ENCODE data around the gene GABRR3.

The GABRR3 gene

DNA sequence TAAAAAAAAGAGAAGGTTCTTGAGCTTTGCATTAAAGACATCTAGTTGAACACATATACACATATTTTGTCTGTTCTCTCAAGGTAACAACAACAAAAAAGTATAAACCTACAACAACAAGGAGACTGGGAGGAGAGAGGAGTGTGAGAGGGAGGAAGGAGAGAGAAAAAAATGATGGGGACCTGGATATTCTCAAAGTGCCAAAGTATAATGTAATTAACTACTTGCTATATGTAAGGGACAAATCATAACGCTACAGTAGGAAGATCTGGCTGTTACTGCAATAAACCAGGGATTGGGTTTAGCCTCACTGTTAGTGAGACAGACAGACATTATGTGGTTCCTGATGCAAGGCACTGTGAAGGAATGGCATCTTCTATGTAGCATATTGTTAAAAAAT lies 14.2 kb upstream of the GABRR3 start:
- no peak for DNase-seq (ENCODE audit: low read depth, low spot score)
- H3K27me3 ChIP-seq (ENCODE audit: insufficient read depth, insufficient read length), result no peaks in the 10 kb centered on the region
- no peaks in the 10 kb centered on the region for H3K9me3 ChIP-seq (ENCODE audit: insufficient read depth, low read length)
- H3K4me3 ChIP-seq (ENCODE audit: insufficient read length, low read depth), result no peak overlapping the region
- TF ChIP-seq SUZ12 (IDR thresholded peaks at IDR 0.05; ENCODE audit: extremely low read depth, insufficient read depth, insufficient read length), result no peak
- TF ChIP-seq YY1 (IDR thresholded peaks at IDR 0.05; ENCODE audit: insufficient read depth, insufficient read length), result no peak
- TF ChIP-seq ZNF274 (IDR thresholded peaks at IDR 0.05; ENCODE audit: low read depth, low read length), result no peak
- H3K36me3 ChIP-seq (ENCODE audit: insufficient read depth, insufficient read length, low read length), result no peaks in the 10 kb centered on the region
- no peak overlapping the region for H3K9ac ChIP-seq (ENCODE audit: insufficient read length, low read depth)
- H3K4me1 ChIP-seq (ENCODE audit: insufficient read depth, insufficient read length), result no peaks in the 10 kb centered on the region

DNA sequence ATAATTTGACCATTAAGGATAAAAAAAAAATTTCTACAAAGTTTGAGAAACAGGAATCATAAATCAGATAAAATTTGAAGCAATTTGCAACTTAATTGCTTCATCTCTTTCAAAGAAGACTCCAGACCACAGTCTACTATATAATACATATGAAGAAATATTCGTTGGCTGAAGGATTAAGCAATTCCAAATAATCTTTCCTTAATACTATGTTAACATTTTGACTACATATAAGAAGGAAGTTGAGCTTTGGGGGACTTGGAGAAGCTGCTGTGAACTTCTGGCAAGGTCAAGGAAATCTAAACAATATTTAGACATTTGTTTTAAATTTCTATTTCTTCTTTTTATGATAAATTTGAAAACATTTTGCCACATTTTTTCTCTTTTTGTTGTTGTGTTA lies 13.5 kb upstream of the GABRR3 start:
- H3K36me3 ChIP-seq (ENCODE audit: insufficient read depth, insufficient read length, low read length), result no peaks in the 10 kb centered on the region
- TF ChIP-seq ZNF274 (IDR thresholded peaks at IDR 0.05; ENCODE audit: low read depth, low read length), result no peak
- no peak overlapping the region for H3K4me3 ChIP-seq (ENCODE audit: insufficient read length, low read depth)
- no peak overlapping the region for H3K9ac ChIP-seq (ENCODE audit: insufficient read length, low read depth)
- H3K9me3 ChIP-seq (ENCODE audit: insufficient read depth, low read length), result no peaks in the 10 kb centered on the region
- DNase-seq (ENCODE audit: low read depth, low spot score), result no peak
- H3K4me1 ChIP-seq (ENCODE audit: insufficient read depth, insufficient read length), result no peaks in the 10 kb centered on the region
- H3K27me3 ChIP-seq (ENCODE audit: insufficient read depth, insufficient read length), result no peaks in the 10 kb centered on the region

DNA sequence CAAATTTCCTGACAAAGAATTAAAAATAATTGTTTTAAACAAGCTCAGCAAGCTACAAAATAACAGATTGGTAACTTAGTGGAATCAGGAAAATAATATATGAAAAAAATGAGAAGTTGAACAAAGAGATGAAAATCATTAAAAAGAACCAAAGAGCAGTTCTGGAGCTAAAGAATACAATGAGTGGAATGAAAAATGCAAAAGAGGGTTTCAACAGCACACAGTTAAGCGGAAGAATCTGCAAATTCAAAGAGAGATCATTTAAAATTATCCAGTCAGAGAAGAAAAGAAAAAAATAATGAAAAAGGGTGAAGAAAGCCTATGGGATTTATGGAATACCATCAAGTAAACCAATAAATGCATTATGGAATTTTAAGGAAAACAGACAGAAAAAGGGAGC lies 6.2 kb upstream of the GABRR3 start:
- Histone ChIP-seq H3K4me1 (ENCODE audit: insufficient read depth, insufficient read length) (no peaks in the 10 kb centered on the region), H3K27me3 (ENCODE audit: insufficient read depth, insufficient read length) (no peaks in the 10 kb centered on the region), H3K36me3 (ENCODE audit: insufficient read depth, insufficient read length, low read length) (no peaks in the 10 kb centered on the region), H3K9me3 (ENCODE audit: insufficient read depth, low read length) (no peaks in the 10 kb centered on the region; the same call in 1 of the 2 replicates), H3K9ac (ENCODE audit: insufficient read length, low read depth) (no peak overlapping the region), H3K4me3 (ENCODE audit: insufficient read length, low read depth) (no peak overlapping the region)
- TF ChIP-seq SUZ12 (IDR thresholded peaks at IDR 0.05; ENCODE audit: extremely low read depth, insufficient read depth, insufficient read length) (no peak), ZNF274 (IDR thresholded peaks at IDR 0.05; ENCODE audit: low read depth, low read length) (no peak), YY1 (IDR thresholded peaks at IDR 0.05; ENCODE audit: insufficient read depth, insufficient read length) (no peak)
- DNase-seq (ENCODE audit: low read depth, low spot score), result no peak

DNA sequence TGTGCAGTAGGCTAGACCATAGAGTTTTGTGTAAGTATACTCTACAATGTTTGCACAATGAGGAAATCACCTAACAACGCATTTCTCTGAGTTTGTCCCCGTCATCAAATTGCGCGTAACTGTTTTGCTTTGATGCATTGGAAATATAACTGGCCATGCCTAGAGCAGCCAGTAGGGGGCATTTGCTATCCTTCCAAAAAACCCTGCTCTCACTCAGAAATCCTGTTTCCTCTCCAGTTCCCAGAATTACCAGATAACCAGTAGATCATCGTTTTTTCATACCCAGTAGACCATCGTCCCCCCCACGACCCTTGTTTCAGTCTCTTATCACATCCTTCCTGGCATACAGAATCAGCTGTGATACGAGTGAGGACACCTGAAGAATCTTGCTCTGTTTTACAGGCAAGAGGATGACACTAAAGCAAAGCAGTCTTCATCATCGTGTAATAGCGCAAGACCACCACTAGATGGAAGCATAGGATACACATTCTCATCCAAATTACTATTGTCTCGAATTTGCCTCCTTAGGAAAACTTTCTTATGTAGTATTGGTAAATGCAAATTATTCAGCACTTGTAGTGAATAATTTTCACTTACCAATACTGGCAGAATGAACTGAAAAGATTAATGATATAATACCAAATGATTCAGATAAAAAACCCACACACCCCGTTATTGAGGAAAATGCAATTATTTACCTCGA lies 4.4 kb upstream of the GABRR3 start:
- no peaks in the 10 kb centered on the region for H3K4me1 ChIP-seq (ENCODE audit: insufficient read depth, insufficient read length)
- H3K9me3 ChIP-seq (ENCODE audit: insufficient read depth, low read length), result no peaks in the 10 kb centered on the region; the same call in 1 of the 2 replicates
- H3K36me3 ChIP-seq (ENCODE audit: insufficient read depth, insufficient read length, low read length), result no peaks in the 10 kb centered on the region
- TF ChIP-seq SUZ12 (IDR thresholded peaks at IDR 0.05; ENCODE audit: extremely low read depth, insufficient read depth, insufficient read length) (no peak), ZNF274 (IDR thresholded peaks at IDR 0.05; ENCODE audit: low read depth, low read length) (no peak), YY1 (IDR thresholded peaks at IDR 0.05; ENCODE audit: insufficient read depth, insufficient read length) (no peak)
- no peaks in the 10 kb centered on the region for H3K27me3 ChIP-seq (ENCODE audit: insufficient read depth, insufficient read length)
- peak overlapping the region; percentile 46 for H3K9ac ChIP-seq (ENCODE audit: insufficient read length, low read depth)
- H3K4me3 ChIP-seq (ENCODE audit: insufficient read length, low read depth), result peak overlapping the region; percentile 31
- peak; percentile 77 for DNase-seq (ENCODE audit: low read depth, low spot score)

DNA sequence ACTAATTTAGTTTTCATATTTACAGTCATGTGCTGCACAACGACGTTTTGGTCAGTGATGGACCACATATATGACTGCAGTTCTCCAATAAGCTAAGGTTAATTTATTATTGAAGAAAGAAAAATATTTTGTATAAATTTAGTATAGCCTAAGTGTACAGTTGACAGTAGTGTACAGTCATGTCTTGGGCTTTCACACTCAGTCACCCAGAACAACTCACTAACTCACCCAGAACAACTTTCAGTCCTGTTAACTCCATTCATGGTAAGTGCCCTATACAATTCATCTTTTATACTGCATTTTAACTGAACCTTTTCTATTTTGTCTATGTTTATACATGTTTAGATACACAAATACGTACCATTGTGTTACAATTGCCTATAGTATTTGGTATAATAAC lies 3.8 kb upstream of the GABRR3 start:
- no peaks in the 10 kb centered on the region; the same call in 1 of the 2 replicates for H3K9me3 ChIP-seq (ENCODE audit: insufficient read depth, low read length)
- TF ChIP-seq YY1 (IDR thresholded peaks at IDR 0.05; ENCODE audit: insufficient read depth, insufficient read length) (no peak), ZNF274 (IDR thresholded peaks at IDR 0.05; ENCODE audit: low read depth, low read length) (no peak), SUZ12 (IDR thresholded peaks at IDR 0.05; ENCODE audit: extremely low read depth, insufficient read depth, insufficient read length) (no peak)
- no peaks in the 10 kb centered on the region for H3K36me3 ChIP-seq (ENCODE audit: insufficient read depth, insufficient read length, low read length)
- no peak for DNase-seq (ENCODE audit: low read depth, low spot score)
- H3K27me3 ChIP-seq (ENCODE audit: insufficient read depth, insufficient read length), result no peaks in the 10 kb centered on the region
- no peak overlapping the region for H3K4me3 ChIP-seq (ENCODE audit: insufficient read length, low read depth)
- H3K4me1 ChIP-seq (ENCODE audit: insufficient read depth, insufficient read length), result no peaks in the 10 kb centered on the region
- H3K9ac ChIP-seq (ENCODE audit: insufficient read length, low read depth), result no peak overlapping the region

DNA sequence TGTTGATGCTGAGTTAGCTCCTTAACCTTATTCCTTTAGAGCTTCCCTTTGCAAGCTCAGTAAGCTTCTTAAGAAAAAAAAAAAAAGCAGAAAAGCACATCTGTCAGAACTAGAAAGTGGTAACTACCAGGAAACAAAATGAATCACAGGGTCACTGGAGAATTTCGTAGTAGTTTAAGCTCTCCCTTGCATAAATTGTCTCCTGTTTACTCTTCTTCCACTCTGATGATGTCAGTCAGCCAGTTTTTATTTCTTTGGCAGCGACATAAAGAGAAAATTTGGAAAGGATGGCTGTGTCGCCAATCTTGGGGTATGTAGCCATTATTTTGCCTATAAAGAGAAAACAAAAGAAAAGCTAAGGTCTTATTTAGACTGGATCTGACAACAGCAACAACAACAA lies 3.2 kb upstream of the GABRR3 start:
- Histone ChIP-seq H3K27me3 (ENCODE audit: insufficient read depth, insufficient read length) (no peaks in the 10 kb centered on the region), H3K4me3 (ENCODE audit: insufficient read length, low read depth) (no peak overlapping the region), H3K36me3 (ENCODE audit: insufficient read depth, insufficient read length, low read length) (no peaks in the 10 kb centered on the region), H3K9me3 (ENCODE audit: insufficient read depth, low read length) (no peaks in the 10 kb centered on the region; the same call in 1 of the 2 replicates), H3K4me1 (ENCODE audit: insufficient read depth, insufficient read length) (no peaks in the 10 kb centered on the region), H3K9ac (ENCODE audit: insufficient read length, low read depth) (no peak overlapping the region)
- no peak for DNase-seq (ENCODE audit: low read depth, low spot score)
- TF ChIP-seq YY1 (IDR thresholded peaks at IDR 0.05; ENCODE audit: insufficient read depth, insufficient read length), result no peak
- TF ChIP-seq ZNF274 (IDR thresholded peaks at IDR 0.05; ENCODE audit: low read depth, low read length), result no peak
- TF ChIP-seq SUZ12 (IDR thresholded peaks at IDR 0.05; ENCODE audit: extremely low read depth, insufficient read depth, insufficient read length), result no peak

DNA sequence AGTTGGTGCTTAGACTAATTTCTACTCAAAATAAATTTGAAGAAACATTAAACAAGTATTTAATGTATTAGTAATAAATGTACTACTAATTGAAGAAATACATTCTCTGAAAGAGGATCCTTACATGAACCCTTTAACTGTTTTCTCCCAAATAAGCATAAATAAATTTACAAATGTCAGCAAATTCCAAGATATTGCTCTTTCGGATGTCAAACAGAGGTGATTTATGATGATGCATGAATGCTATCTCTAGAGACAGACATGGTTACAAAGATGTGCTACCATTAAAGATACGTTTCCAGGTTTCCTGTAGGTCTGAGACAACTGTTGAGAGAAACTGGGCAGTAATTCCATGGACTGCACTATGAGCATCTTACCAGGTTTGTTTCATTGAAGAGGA lies 629 bp downstream of the GABRR3 start:
- Histone ChIP-seq H3K9ac (ENCODE audit: insufficient read length, low read depth) (no peak overlapping the region), H3K27me3 (ENCODE audit: insufficient read depth, insufficient read length) (no peaks in the 10 kb centered on the region), H3K9me3 (ENCODE audit: insufficient read depth, low read length) (no peaks in the 10 kb centered on the region), H3K4me1 (ENCODE audit: insufficient read depth, insufficient read length) (no peaks in the 10 kb centered on the region), H3K4me3 (ENCODE audit: insufficient read length, low read depth) (no peak overlapping the region), H3K36me3 (ENCODE audit: insufficient read depth, insufficient read length, low read length) (no peaks in the 10 kb centered on the region)
- TF ChIP-seq YY1 (IDR thresholded peaks at IDR 0.05; ENCODE audit: insufficient read depth, insufficient read length) (no peak), SUZ12 (IDR thresholded peaks at IDR 0.05; ENCODE audit: extremely low read depth, insufficient read depth, insufficient read length) (no peak), ZNF274 (IDR thresholded peaks at IDR 0.05; ENCODE audit: low read depth, low read length) (no peak)
- DNase-seq (ENCODE audit: low read depth, low spot score), result no peak
